ENCODE measurements around the gene VWA8.
"Not testable (repeated sequence)": the region's sequence is repeated elsewhere in the genome, so short reads cannot be mapped to it uniquely, and the experiment has no call there.

Gene VWA8

GRCh38 chr13:41785402-41786172 lies 175.3 kb downstream of the VWA8 start:
- no peak for DNase-seq

GRCh38 chr13:41782086-41782485 lies 178.8 kb downstream of the VWA8 start:
- no peak for DNase-seq

GRCh38 chr13:41780715-41781706 lies 179.9 kb downstream of the VWA8 start:
- DNase-seq, result no peak

- DNase-seq, result no peak
Observed at GRCh38 chr13:41775251-41775650, 185.7 kb downstream of the VWA8 start.

GRCh38 chr13:41774605-41775218 lies 186.2 kb downstream of the VWA8 start:
- DNase-seq, result no peak

- DNase-seq, result no peak
Observed at GRCh38 chr13:41767801-41768200, 193.1 kb downstream of the VWA8 start.

GRCh38 chr13:41766439-41766838 lies 194.5 kb downstream of the VWA8 start:
- no peak for DNase-seq

GRCh38 chr13:41765813-41766212 lies 195.1 kb downstream of the VWA8 start:
- DNase-seq, result no peak

GRCh38 chr13:41765020-41765419 lies 195.9 kb downstream of the VWA8 start:
- no peak for DNase-seq

GRCh38 chr13:41764558-41764957 lies 196.4 kb downstream of the VWA8 start:
- DNase-seq, result no peak

GRCh38 chr13:41763782-41764181 lies 197.1 kb downstream of the VWA8 start:
- DNase-seq, result no peak

- DNase-seq, result no peak
Observed at GRCh38 chr13:41762796-41763195, 198.1 kb downstream of the VWA8 start.

- DNase-seq, result no peak
Observed at GRCh38 chr13:41756198-41756880, 204.6 kb downstream of the VWA8 start.

GRCh38 chr13:41751734-41752445 lies 209.0 kb downstream of the VWA8 start:
- no peak for DNase-seq

- no peak for DNase-seq
Observed at GRCh38 chr13:41751277-41751676, 209.6 kb downstream of the VWA8 start.

- no peak for DNase-seq
Observed at GRCh38 chr13:41746259-41746658, 214.7 kb downstream of the VWA8 start.

- DNase-seq, result not testable (repeated sequence)
Observed at GRCh38 chr13:41745496-41745895, 215.4 kb downstream of the VWA8 start.

- no peak for DNase-seq
Observed at GRCh38 chr13:41742917-41743552, 217.9 kb downstream of the VWA8 start.

GRCh38 chr13:41740479-41740878 lies 220.4 kb downstream of the VWA8 start:
- DNase-seq, result no peak

GRCh38 chr13:41722684-41723535 lies 238.0 kb downstream of the VWA8 start:
- DNase-seq, result no peak

All from NCI-H526 treated with DMSO at 0.1 percent for 48 hours (cell line).